ENCODE measurements around the gene TGFBR3. TPM values are rescaled to one million over a fixed set of nuclear protein-coding genes. Genes with fewer than 3 reads are reported as not detected.

The TGFBR3 gene
- total and polyA plus RNA-seq, 9 of the 15 experiments (the other 6 are each of a cell fraction or from before 2014, with no cell fraction given): 3.6 to 32.4 (median 15.6) TPM

DNA sequence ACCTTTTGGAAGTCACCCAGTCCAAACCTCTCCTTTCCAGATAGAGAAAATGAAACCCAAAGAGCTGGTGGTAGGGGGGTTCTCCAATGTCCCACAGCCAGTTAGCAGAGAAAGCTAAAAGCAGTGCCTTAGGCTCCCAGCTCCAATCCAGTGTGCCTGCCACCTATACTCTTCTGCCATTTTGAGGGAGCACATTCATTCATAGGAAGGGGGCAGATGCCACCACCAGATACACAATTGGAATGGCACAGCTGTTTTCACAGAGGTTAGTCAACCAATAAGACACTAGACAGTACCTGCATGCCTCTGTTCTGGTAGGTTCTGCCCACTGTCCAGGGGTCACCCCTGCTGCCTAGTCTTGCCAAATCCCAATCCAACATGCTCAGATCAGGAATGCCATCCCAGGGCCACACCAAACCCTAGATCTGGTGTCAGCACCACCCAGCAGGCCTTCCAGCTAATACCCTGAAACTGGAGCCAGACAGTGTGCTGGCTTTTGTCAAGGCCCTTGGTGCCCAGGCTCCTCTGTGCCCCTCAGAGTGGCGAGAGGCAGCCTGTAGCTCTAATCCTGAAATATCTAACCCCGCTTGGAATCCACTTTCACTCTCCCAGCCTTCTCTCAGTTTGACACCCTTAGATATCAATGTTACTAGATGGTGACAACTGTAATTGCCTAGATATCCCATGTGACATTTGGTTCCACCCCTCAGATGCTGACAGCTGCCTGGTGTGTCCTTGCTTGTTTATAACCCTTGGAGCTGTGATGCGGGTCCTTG, 178.6 kb downstream of the TGFBR3 start:
- DNase-seq (ENCODE audit: extremely low read depth in 1 of 4, low spot score in 3 of 4): peak in 1 of 4 experiments; percentile 47
- BruUV-seq (replicated peaks): no TSS peak
- Histone ChIP-seq H3K79me2 (ENCODE audit: control insufficient read depth, insufficient read depth, low read length) (peaks cover 4% of the 10 kb centered on the region; the same call in 1 of the 3 replicates), H3K9me3 (replicated peaks; ENCODE audit: control insufficient read depth, insufficient read depth, low read depth, low read length) (no peaks in the 10 kb centered on the region), H3K4me3 (no peak overlapping the region), H2AFZ (ENCODE audit: low read depth, low read length) (peak overlapping the region; percentile 71), H3K27ac (ENCODE audit: extremely low read depth, low read depth, low read length) (peak overlapping the region; percentile 95), H3K9me1 (ENCODE audit: control insufficient read depth, insufficient read depth, low read length) (no peaks in the 10 kb centered on the region), H4K20me1 (replicated peaks; ENCODE audit: control insufficient read depth, insufficient read depth, low read length) (no peaks in the 10 kb centered on the region), H3K36me3 (ENCODE audit: control insufficient read depth, insufficient read depth, low read length) (peaks cover 58% of the 10 kb centered on the region), H3K4me1 (replicated peaks in 1 of 2; ENCODE audit: control insufficient read depth in 2 of 2, insufficient read depth in 2 of 2, low read length in 2 of 2) (peaks cover 17 to 54% of the 10 kb centered on the region in 2 experiments; a peak in 4 of 5 replicates), H3K27me3 (ENCODE audit: control insufficient read depth in 2 of 2, insufficient read depth in 2 of 2, low read length in 2 of 2) (no peaks in the 10 kb centered on the region), H3K9ac (ENCODE audit: insufficient read depth in 1 of 2, low read depth in 2 of 2, low read length in 2 of 2) (peak overlapping the region; percentile 57 to 81), H3K4me2 (ENCODE audit: insufficient read depth, low read length) (peak overlapping the region; percentile 9; the same call in 1 of the 2 replicates)
- intact Hi-C loops (cut with micrococcal nuclease): loop anchor here (2.0 to 10.0 kb wide), 2 partner anchors 25 to 153 kb away; no protein-coding TSS in a partner anchor
- CTCF ChIA-PET (ENCODE audit: low intra/inter-chr PET ratio): no interaction called here
- ATAC-seq: peak; percentile 6
- POLR2A ChIA-PET: interaction anchor here (0.6 to 2.6 kb wide), 8 partner anchors 11 to 1536 kb away, joined by 3 to 10 read pairs (median 4); no protein-coding TSS in a partner anchor
- in situ Hi-C loops (cut with MboI): no loop called here
- WGBS (ENCODE audit: insufficient coverage, low coverage, missing lambda C conversion rate): 76% methylated on average over 3 of the region's 3 CpGs
- no peak for FAIRE-seq
- TF ChIP-seq CREM (IDR thresholded peaks at IDR 0.05; ENCODE audit: low read depth) (0 out of 2 replicates have a peak, but pooled peaks have one; percentile 7), ZNF445 (CRISPR knock-in tag; IDR thresholded peaks at IDR 0.05; ENCODE audit: low read depth) (0 out of 2 replicates have a peak, but pooled peaks have one; percentile 25), FOXA1 (IDR thresholded peaks at IDR 0.05; ENCODE audit: borderline replicate concordance) (no peak), ZNF830 (CRISPR knock-in tag; IDR thresholded peaks at IDR 0.05) (no peak), SMAD4 (CRISPR knock-in tag; conservative IDR thresholded peaks at IDR 0.05) (peak; percentile 47), ZNF592 (IDR thresholded peaks at IDR 0.05) (peak; percentile 51; the same call in 1 of the 2 replicates), MAZ (CRISPR knock-in tag; conservative IDR thresholded peaks at IDR 0.05 in 1 of 2, IDR thresholded peaks at IDR 0.05 in 1 of 2) (peak in 1 of 2 experiments; percentile 13; a peak in 1 of 4 replicates)
- TF ChIP-seq, protein P1, sequence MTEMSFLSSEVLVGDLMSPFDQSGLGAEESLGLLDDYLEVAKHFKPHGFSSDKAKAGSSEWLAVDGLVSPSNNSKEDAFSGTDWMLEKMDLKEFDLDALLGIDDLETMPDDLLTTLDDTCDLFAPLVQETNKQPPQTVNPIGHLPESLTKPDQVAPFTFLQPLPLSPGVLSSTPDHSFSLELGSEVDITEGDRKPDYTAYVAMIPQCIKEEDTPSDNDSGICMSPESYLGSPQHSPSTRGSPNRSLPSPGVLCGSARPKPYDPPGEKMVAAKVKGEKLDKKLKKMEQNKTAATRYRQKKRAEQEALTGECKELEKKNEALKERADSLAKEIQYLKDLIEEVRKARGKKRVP (CRISPR knock-in tag; IDR thresholded peaks at IDR 0.05): peak; percentile 53; the same call in 1 of the 2 replicates
- TF ChIP-seq, protein P2, sequence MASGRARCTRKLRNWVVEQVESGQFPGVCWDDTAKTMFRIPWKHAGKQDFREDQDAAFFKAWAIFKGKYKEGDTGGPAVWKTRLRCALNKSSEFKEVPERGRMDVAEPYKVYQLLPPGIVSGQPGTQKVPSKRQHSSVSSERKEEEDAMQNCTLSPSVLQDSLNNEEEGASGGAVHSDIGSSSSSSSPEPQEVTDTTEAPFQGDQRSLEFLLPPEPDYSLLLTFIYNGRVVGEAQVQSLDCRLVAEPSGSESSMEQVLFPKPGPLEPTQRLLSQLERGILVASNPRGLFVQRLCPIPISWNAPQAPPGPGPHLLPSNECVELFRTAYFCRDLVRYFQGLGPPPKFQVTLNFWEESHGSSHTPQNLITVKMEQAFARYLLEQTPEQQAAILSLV (tag; IDR thresholded peaks at IDR 0.05): 0 out of 2 replicates have a peak, but pooled peaks have one; percentile 7
